BLaER1 treated with 17β-estradiol and CSF1 and Interleukin-3, amounts not matched to agents 10 nM and 100 nM (cell line): ENCODE measurements around the gene TTC34.

ENCODE experiments used
- H3K27ac ChIP-seq, 11 experiments: shearing (Covaris generic); formaldehyde crosslinking; 2 replicates each; pipeline ENCODE4 v1.8.1; 2022
- H3K27me3 ChIP-seq, 11 experiments: shearing (Covaris generic); formaldehyde crosslinking; 2 replicates each; pipeline ENCODE4 v1.8.1; 2022
- H3K36me3 ChIP-seq, 11 experiments: shearing (Covaris generic); formaldehyde crosslinking; 2 replicates each; pipeline ENCODE4 v1.8.1; 2022
- H3K4me1 ChIP-seq, 10 experiments: shearing (Covaris generic); formaldehyde crosslinking; 2 replicates each; pipeline ENCODE4 v1.8.1; 2022
- H3K4me2 ChIP-seq, 11 experiments: shearing (Covaris generic); formaldehyde crosslinking; 2 replicates each; pipeline ENCODE4 v1.8.1; 2022
- H3K4me3 ChIP-seq, 10 experiments: shearing (Covaris generic); formaldehyde crosslinking; 2 replicates each; pipeline ENCODE4 v1.8.1; 2022
- H3K9ac ChIP-seq, 11 experiments: shearing (Covaris generic); formaldehyde crosslinking; 2 replicates each; pipeline ENCODE4 v1.8.1; 2022
- H3K9me3 ChIP-seq, 11 experiments: shearing (Covaris generic); formaldehyde crosslinking; replicated peaks in 1 of 11; 2 replicates each; pipeline ENCODE4 v1.8.1; 2022
- H4K20me1 ChIP-seq, 11 experiments: shearing (Covaris generic); formaldehyde crosslinking; 2 replicates each; pipeline ENCODE4 v1.8.1; 2022
- Cebpa-rat ChIP-seq, 11 experiments: shearing (Covaris generic); IDR thresholded peaks; 2 replicates each; pipeline ENCODE4 v1.8.1; 2022

The TTC34 gene

DNA sequence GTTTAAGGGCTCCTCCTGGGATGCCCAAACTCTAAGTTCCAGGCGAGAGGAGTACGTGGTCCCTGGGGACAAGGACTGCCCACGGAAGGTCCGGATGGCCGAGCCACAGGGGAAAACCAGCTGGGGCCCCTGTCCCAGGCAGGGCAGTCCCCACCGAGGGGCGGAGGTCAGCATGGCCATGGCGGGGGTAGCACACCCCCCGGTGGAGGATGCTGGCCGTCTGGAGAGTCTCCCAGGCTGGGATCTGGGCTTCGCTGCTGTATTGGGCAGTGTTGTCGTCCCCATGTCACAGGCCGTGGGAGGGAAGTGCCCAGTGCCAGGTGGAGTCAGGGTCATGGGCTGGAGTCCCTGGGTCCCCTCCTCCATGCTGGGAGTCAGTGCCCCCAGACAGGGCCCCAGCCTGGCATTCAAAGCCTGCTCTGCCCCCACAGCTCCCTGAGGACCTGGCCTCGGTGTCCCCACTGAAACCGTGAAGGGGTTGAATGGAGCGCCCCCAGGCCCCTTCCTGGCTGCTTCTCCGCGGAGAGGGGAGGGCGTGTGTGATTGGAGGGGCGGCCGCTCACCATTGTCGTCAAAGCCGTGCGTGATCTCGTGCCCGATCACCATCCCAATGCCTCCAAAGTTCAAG lies 208.1 kb downstream of the TTC34 start:
- peaks cover 16 to 36% (median 26%) of the 10 kb centered on the region in 11 experiments; a peak in 21 of 22 replicates for H3K27me3 ChIP-seq
- H4K20me1 ChIP-seq: peaks cover 0 to 45% (median 26%) of the 10 kb centered on the region in 11 experiments; a peak in 19 of 22 replicates
- H3K4me2 ChIP-seq: peak overlapping the region; percentile 59 to 84 (median 71)
- H3K9ac ChIP-seq: peak overlapping the region in 1 of 11 experiments; percentile 30; a peak in 2 of 22 replicates
- peak overlapping the region in 3 of 11 experiments; percentile 22 to 47 (median 47); a peak in 6 of 22 replicates for H3K27ac ChIP-seq
- peaks cover 0 to 26% (median 0%) of the 10 kb centered on the region in 11 experiments; a peak in 8 of 22 replicates for H3K36me3 ChIP-seq
- H3K4me1 ChIP-seq: peaks cover 49 to 67% (median 62%) of the 10 kb centered on the region in 10 experiments
- H3K4me3 ChIP-seq: peak overlapping the region in 1 of 10 experiments; percentile 28; a peak in 1 of 20 replicates
- TF ChIP-seq Cebpa-rat (IDR thresholded peaks at IDR 0.05): no peak
- H3K9me3 ChIP-seq: peaks cover 0 to 5% (median 1%) of the 10 kb centered on the region in 11 experiments; a peak in 15 of 22 replicates

DNA sequence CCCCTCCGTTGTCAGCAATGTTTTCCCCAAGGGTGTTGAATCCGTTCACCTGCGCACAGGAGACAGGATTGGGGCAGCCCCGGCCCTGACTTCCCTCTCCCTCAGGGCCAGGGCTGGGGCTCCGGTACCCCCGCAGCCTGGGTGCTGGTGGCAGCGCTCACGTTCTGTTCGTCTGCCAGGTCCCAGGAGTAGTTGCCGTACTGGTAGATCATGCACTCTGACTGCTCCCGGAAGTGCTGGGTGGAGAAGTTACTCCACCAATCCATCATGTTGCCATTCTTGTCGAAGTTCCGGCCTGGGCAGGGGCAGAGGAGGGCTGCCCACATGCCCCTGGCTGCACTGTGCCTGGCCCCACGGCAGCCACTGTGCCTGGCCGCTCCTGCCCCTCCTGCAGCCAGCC lies 208.8 kb downstream of the TTC34 start:
- Histone ChIP-seq H3K4me2 (peak overlapping the region; percentile 59 to 84 (median 71)), H3K9me3 (no peaks in the 10 kb centered on the region), H3K4me1 (peaks cover 47 to 66% (median 60%) of the 10 kb centered on the region in 10 experiments), H3K9ac (peak overlapping the region in 1 of 11 experiments; percentile 7; a peak in 3 of 22 replicates), H3K36me3 (peaks cover 0 to 27% (median 0%) of the 10 kb centered on the region in 11 experiments; a peak in 8 of 22 replicates), H4K20me1 (peaks cover 0 to 45% (median 25%) of the 10 kb centered on the region in 11 experiments; a peak in 19 of 22 replicates), H3K4me3 (peak overlapping the region in 2 of 10 experiments; percentile 19 to 28; a peak in 1 of 20 replicates), H3K27ac (peak overlapping the region in 7 of 11 experiments; percentile 5 to 47 (median 29); a peak in 10 of 22 replicates), H3K27me3 (peaks cover 10 to 31% (median 20%) of the 10 kb centered on the region in 11 experiments; a peak in 19 of 22 replicates)
- TF ChIP-seq Cebpa-rat (IDR thresholded peaks at IDR 0.05): no peak

DNA sequence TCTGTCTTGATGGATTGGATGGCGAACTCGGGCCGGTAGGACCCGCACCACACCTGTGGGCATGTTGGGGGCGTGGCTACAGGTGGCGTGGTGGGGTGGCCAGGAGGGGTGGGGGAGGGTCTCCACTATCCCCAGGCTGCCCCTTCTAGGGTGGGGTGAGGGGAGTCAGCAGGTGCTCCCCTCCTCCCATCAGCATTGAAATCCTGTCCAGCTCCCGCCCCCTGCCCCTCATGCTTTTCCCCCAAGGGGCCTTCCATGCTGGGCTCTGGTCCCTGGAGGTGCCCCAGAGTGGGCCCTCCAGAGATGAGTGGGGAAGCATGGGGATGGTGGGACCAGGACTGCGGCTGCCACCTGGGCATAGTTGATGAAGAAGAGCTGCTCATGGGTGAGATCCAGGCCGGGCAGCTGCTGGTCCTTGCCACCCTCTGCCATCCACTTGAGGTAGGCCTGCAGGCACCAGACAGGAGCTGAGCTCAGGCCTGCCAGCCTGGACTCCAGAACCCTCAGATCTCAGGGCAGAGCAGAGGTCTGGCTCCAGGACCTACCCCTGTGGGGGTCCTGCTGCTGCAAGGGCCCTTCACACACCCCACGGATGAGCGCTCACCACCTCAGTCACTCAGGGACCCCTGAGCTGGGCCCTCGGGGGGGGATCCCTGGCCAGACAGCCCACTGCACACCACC lies 209.8 kb downstream of the TTC34 start:
- TF ChIP-seq Cebpa-rat (IDR thresholded peaks at IDR 0.05): no peak
- Histone ChIP-seq H3K9ac (no peak overlapping the region), H3K27ac (no peak overlapping the region), H3K9me3 (no peaks in the 10 kb centered on the region), H4K20me1 (peaks cover 0 to 41% (median 20%) of the 10 kb centered on the region in 11 experiments; a peak in 18 of 22 replicates), H3K4me3 (no peak overlapping the region), H3K27me3 (peaks cover 2 to 29% (median 11%) of the 10 kb centered on the region in 11 experiments; a peak in 19 of 22 replicates), H3K4me2 (peak overlapping the region in 5 of 11 experiments; percentile 16 to 47 (median 35); a peak in 5 of 22 replicates), H3K4me1 (peaks cover 44 to 64% (median 58%) of the 10 kb centered on the region in 10 experiments), H3K36me3 (peaks cover 0 to 27% (median 0%) of the 10 kb centered on the region in 11 experiments; a peak in 8 of 22 replicates)

DNA sequence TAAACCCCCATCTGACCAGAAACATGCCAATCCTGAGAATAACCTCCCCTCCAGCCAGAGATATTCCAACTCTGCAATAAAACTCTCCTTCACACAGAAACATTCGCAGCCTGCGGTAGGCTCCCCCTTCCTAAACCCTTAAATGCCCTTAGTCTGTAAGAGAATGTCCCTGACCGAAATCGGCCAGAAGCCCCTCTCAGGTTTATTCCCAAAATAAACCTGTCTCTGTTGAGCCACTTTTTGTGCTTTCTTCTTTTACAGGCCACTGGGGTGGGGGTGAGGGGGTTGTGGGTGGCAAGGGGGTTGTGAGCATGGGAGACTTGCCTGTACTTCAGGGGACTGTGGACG lies 210.3 kb downstream of the TTC34 start:
- H3K27ac ChIP-seq: no peak overlapping the region

DNA sequence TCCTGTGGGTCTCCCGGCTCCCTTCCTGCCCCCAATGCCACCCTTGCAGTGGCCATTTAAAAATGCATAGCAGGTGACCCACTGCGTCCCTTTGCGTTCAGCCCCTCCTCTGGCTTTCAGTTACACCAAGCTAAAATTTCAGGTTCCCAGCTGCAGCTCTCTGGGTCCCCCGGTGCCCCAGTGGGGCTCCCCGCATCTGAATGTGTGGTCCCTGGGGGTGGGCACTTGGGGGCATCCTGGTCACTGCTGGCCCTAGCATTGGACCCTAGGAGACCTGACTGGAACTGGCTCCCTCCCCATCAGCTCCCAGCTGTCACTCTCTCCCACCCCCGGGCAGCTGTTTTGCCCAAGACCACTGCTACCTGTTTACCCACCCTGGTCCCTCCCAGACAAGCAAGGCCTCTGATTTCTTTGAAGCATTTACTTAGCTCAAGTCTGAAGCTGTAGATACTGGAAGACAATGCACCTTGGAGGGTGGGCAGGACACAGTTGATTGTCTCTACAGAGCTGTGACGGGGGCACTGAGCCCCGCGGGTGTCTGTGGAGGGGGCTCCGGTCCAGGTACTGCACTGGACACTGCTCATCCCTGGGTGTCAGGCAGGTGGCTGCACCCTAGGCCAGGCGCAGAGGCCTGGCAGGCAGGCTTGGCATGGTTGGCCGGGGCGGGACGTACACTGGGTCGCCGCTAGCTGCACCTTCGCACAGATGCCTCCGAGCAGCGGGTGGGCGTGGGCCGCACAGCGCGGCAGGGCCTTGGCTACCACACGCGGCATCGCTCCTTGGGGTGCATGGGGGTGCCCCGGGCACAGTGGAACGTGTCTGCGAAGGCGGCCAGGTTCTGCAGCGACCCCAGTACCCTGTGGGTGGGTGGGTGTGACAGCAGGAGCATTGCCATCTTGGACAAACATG lies 211.0 kb downstream of the TTC34 start:
- TF ChIP-seq Cebpa-rat (IDR thresholded peaks at IDR 0.05): no peak
- H3K27ac ChIP-seq: no peak overlapping the region
- peaks cover 0 to 27% (median 0%) of the 10 kb centered on the region in 11 experiments; a peak in 8 of 22 replicates for H3K36me3 ChIP-seq
- peaks cover 0 to 16% (median 0%) of the 10 kb centered on the region in 11 experiments; a peak in 6 of 22 replicates for H3K27me3 ChIP-seq
- peaks cover 0 to 33% (median 13%) of the 10 kb centered on the region in 11 experiments; a peak in 13 of 22 replicates for H4K20me1 ChIP-seq
- no peak overlapping the region for H3K9ac ChIP-seq
- H3K4me1 ChIP-seq: peaks cover 40 to 57% (median 50%) of the 10 kb centered on the region in 10 experiments
- peak overlapping the region in 2 of 11 experiments; percentile 98 to 99; a peak in 1 of 22 replicates for H3K4me2 ChIP-seq
- no peak overlapping the region for H3K4me3 ChIP-seq
- no peaks in the 10 kb centered on the region for H3K9me3 ChIP-seq

More for the DNA sequence above, 210.3 kb downstream of the TTC34 start:
- no peaks in the 10 kb centered on the region for H3K9me3 ChIP-seq
- peaks cover 40 to 59% (median 53%) of the 10 kb centered on the region in 10 experiments for H3K4me1 ChIP-seq
- no peak overlapping the region for H3K4me2 ChIP-seq
- H3K27me3 ChIP-seq: peaks cover 0 to 24% (median 6%) of the 10 kb centered on the region in 11 experiments; a peak in 14 of 22 replicates
- H4K20me1 ChIP-seq: peaks cover 0 to 39% (median 17%) of the 10 kb centered on the region in 11 experiments; a peak in 13 of 22 replicates
- no peak overlapping the region for H3K4me3 ChIP-seq
- no peak for TF ChIP-seq Cebpa-rat (IDR thresholded peaks at IDR 0.05)
- H3K36me3 ChIP-seq: peaks cover 0 to 27% (median 0%) of the 10 kb centered on the region in 11 experiments; a peak in 8 of 22 replicates
- H3K9ac ChIP-seq: no peak overlapping the region

DNA sequence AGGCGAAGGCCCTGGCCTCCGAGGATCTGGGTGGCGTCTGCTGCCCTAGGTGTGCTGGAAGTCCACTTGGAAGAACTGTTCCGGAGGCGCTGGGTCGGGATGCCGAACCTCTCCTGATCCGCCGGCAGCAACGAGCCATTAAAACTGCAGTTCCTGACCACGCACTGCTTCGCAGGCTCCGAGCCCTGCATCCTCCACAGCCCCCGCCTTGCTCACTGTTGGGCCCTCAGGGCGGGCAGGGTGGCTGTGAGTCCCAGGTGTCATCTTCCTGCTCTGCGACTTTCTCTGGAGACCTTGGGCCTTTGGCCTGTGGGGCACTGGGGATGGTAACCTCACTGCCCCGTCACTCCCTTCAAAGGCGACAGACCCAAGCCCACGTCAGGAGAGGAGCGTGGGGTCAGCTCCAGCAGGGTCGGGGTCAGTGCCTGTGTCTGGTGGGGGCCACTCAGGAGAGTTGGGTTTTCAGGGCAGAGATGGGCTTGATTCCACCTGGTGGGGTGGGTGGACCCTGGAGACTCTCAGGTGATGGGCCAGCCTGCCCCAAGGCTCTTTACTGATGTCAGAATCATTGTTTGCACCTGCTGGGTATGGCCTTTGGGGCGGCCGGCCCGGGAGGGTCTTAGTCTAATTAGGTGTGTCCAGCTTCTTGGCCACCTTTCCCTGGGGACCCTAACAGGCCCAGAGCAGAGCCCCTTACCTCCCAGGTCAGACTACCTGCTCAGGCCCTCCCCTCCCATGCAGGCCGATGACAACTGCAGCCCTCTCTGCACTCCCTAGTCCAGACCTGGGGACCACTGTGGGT lies 211.9 kb downstream of the TTC34 start:
- peaks cover 0 to 33% (median 13%) of the 10 kb centered on the region in 11 experiments; a peak in 13 of 22 replicates for H4K20me1 ChIP-seq
- no peak overlapping the region for H3K27ac ChIP-seq
- no peaks in the 10 kb centered on the region for H3K9me3 ChIP-seq
- peak overlapping the region in 2 of 11 experiments; percentile 88; a peak in 4 of 22 replicates for H3K9ac ChIP-seq
- TF ChIP-seq Cebpa-rat (IDR thresholded peaks at IDR 0.05): no peak
- peak overlapping the region in 10 of 11 experiments; percentile 21 to 99 (median 48); a peak in 13 of 22 replicates for H3K4me2 ChIP-seq
- peak overlapping the region in 2 of 10 experiments; percentile 81 to 85; a peak in 3 of 20 replicates for H3K4me3 ChIP-seq
- peaks cover 0 to 9% (median 0%) of the 10 kb centered on the region in 11 experiments; a peak in 4 of 22 replicates for H3K27me3 ChIP-seq
- H3K4me1 ChIP-seq: peaks cover 47 to 66% (median 58%) of the 10 kb centered on the region in 10 experiments
- H3K36me3 ChIP-seq: peaks cover 0 to 27% (median 0%) of the 10 kb centered on the region in 11 experiments; a peak in 8 of 22 replicates
